ENCODE results near the gene NOL4. TPM values are rescaled to one million over a fixed set of nuclear protein-coding genes. Genes with fewer than 3 reads are reported as not detected.

NOL4 gene
- total and polyA plus RNA-seq, 3 experiments from 2014 or later = not detected

GRCh38 chr18:34225218-34225553 lies 473 bp upstream of the NOL4 start:
- Mint-ChIP-seq H3K4me1 (no peaks in the 10 kb centered on the region), H3K36me3 (no peaks in the 10 kb centered on the region), H3K27ac (no peak overlapping the region), H3K4me3 (no peak overlapping the region), H3K27me3 (peaks cover 18 to 21% of the 10 kb centered on the region in 2 donors), H3K9me3 (peaks cover 5 to 16% (median 13%) of the 10 kb centered on the region in 5 donors)
- CTCF ChIA-PET = no interaction called here
- Histone ChIP-seq H3K27me3 (ENCODE audit: insufficient read depth, low read length, poor library complexity, severe bottlenecking) (no peaks in the 10 kb centered on the region), H3K4me1 (ENCODE audit: insufficient read depth, low read length) (no peaks in the 10 kb centered on the region), H3K9me3 (ENCODE audit: low read length) (no peaks in the 10 kb centered on the region), H3K4me3 (ENCODE audit: low read length) (no peak overlapping the region), H3K36me3 (ENCODE audit: insufficient read depth, low read length) (no peaks in the 10 kb centered on the region), H3K27ac (ENCODE audit: low read depth, low read length) (no peak overlapping the region)
- no peak for DNase-seq
- POLR2A ChIA-PET = no interaction called here

- no peak overlapping the region for H3K4me3 Mint-ChIP-seq
- peak overlapping the region in 1 of 8 donors; percentile 23 for H3K27ac Mint-ChIP-seq
- H3K27ac ChIP-seq (ENCODE audit: low read depth, low read length) = no peak overlapping the region
- no peaks in the 10 kb centered on the region for H3K4me1 ChIP-seq (ENCODE audit: insufficient read depth, low read length)
- H3K36me3 ChIP-seq (ENCODE audit: insufficient read depth, low read length) = no peaks in the 10 kb centered on the region
- CTCF ChIA-PET = interaction anchor here (0.7 kb wide), 1 partner anchor 10 kb away, joined by 3 read pairs; no protein-coding TSS in a partner anchor
- H3K27me3 Mint-ChIP-seq = peaks cover 21% of the 10 kb centered on the region in 2 donors
- H3K9me3 Mint-ChIP-seq = peaks cover 6 to 19% (median 13%) of the 10 kb centered on the region in 5 donors
- H3K4me3 ChIP-seq (ENCODE audit: low read length) = no peak overlapping the region
- no peaks in the 10 kb centered on the region for H3K9me3 ChIP-seq (ENCODE audit: low read length)
- POLR2A ChIA-PET = no interaction called here
- H3K4me1 Mint-ChIP-seq = no peaks in the 10 kb centered on the region
- no peaks in the 10 kb centered on the region for H3K27me3 ChIP-seq (ENCODE audit: insufficient read depth, low read length, poor library complexity, severe bottlenecking)
- no peak for DNase-seq
- H3K36me3 Mint-ChIP-seq = no peaks in the 10 kb centered on the region
These were observed 755 bp downstream of the NOL4 start for GRCh38 chr18:34223893-34224422.

GRCh38 chr18:34223164-34223892 lies 1.4 kb downstream of the NOL4 start:
- Mint-ChIP-seq H3K27me3 (peaks cover 21% of the 10 kb centered on the region in 2 donors), H3K9me3 (peaks cover 5 to 19% (median 13%) of the 10 kb centered on the region in 5 donors), H3K4me1 (no peaks in the 10 kb centered on the region), H3K36me3 (no peaks in the 10 kb centered on the region), H3K27ac (no peak overlapping the region), H3K4me3 (no peak overlapping the region)
- no peaks in the 10 kb centered on the region for H3K4me1 ChIP-seq (ENCODE audit: insufficient read depth, low read length)
- H3K36me3 ChIP-seq (ENCODE audit: insufficient read depth, low read length) = no peaks in the 10 kb centered on the region
- no peak for DNase-seq
- no peaks in the 10 kb centered on the region for H3K27me3 ChIP-seq (ENCODE audit: insufficient read depth, low read length, poor library complexity, severe bottlenecking)
- POLR2A ChIA-PET = no interaction called here
- no peaks in the 10 kb centered on the region for H3K9me3 ChIP-seq (ENCODE audit: low read length)
- no peak overlapping the region for H3K27ac ChIP-seq (ENCODE audit: low read depth, low read length)
- no peak overlapping the region for H3K4me3 ChIP-seq (ENCODE audit: low read length)
- CTCF ChIA-PET = no interaction called here

DNA sequence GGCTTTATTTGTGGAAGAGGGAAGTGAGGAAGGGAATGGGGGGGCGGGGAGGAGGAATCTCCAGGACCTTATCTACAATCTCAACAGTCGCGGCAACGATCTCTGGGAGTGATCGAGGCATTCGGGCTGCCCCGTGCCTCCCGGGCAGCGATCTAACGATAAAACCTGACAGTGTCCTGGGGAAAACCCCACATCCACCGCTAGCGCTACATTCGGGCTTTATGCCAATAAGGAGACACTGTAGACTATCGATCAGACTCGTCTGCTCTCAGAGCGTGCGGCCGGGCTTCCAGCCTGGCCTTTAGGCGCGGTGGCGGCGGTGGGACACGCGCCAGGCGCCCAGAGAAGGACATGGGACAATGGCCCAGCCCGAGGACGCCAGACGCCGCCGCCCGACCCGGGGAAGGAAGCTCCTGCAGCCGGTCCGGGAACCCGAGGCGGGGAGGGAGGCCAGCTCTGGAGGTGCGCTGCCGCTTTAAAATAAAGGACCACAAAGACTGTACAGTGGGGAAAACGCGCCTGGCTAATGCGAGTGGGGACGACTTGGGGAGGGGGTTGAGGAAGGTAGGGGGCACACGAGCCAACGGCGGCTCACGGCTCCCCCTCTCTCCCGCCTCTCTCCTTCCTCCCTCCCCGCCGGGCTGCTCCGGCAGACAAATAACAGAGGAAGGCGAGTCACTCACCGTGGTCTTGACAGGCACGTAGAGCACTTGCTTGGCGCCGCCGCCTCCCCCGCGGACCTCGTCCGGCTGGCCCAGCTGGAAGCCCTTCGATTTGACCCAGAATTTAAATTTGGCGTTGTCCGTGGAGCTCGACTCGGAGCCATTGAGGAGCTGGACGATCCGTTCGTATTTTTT lies 2.2 kb downstream of the NOL4 start:
- H3K4me3 ChIP-seq (ENCODE audit: low read length) = no peak overlapping the region

GRCh38 chr18:34221971-34222306 lies 2.8 kb downstream of the NOL4 start:
- Histone ChIP-seq H3K4me3 (ENCODE audit: low read length) (no peak overlapping the region), H3K4me1 (ENCODE audit: insufficient read depth, low read length) (no peaks in the 10 kb centered on the region), H3K36me3 (ENCODE audit: insufficient read depth, low read length) (no peaks in the 10 kb centered on the region), H3K27ac (ENCODE audit: low read depth, low read length) (no peak overlapping the region), H3K9me3 (ENCODE audit: low read length) (no peaks in the 10 kb centered on the region), H3K27me3 (ENCODE audit: insufficient read depth, low read length, poor library complexity, severe bottlenecking) (no peaks in the 10 kb centered on the region)
- ChIA-PET POLR2A (no interaction called here), CTCF (no interaction called here)
- Mint-ChIP-seq H3K9me3 (peaks cover 5 to 20% (median 13%) of the 10 kb centered on the region in 5 donors), H3K27ac (no peak overlapping the region), H3K27me3 (peaks cover 21% of the 10 kb centered on the region in 2 donors), H3K4me3 (no peak overlapping the region), H3K4me1 (no peaks in the 10 kb centered on the region), H3K36me3 (no peaks in the 10 kb centered on the region)
- no peak for DNase-seq

More for the DNA sequence above, 2.2 kb downstream of the NOL4 start:
- H3K9me3 ChIP-seq (ENCODE audit: low read length) = no peaks in the 10 kb centered on the region
- Mint-ChIP-seq H3K27ac (no peak overlapping the region), H3K4me1 (no peaks in the 10 kb centered on the region), H3K27me3 (peaks cover 21% of the 10 kb centered on the region in 2 donors), H3K9me3 (peaks cover 5 to 20% (median 13%) of the 10 kb centered on the region in 5 donors), H3K4me3 (no peak overlapping the region), H3K36me3 (no peaks in the 10 kb centered on the region)
- no peaks in the 10 kb centered on the region for H3K36me3 ChIP-seq (ENCODE audit: insufficient read depth, low read length)
- CTCF ChIA-PET = no interaction called here
- DNase-seq = no peak
- H3K4me1 ChIP-seq (ENCODE audit: insufficient read depth, low read length) = no peaks in the 10 kb centered on the region
- no peaks in the 10 kb centered on the region for H3K27me3 ChIP-seq (ENCODE audit: insufficient read depth, low read length, poor library complexity, severe bottlenecking)
- H3K27ac ChIP-seq (ENCODE audit: low read depth, low read length) = no peak overlapping the region
- POLR2A ChIA-PET = no interaction called here

DNA sequence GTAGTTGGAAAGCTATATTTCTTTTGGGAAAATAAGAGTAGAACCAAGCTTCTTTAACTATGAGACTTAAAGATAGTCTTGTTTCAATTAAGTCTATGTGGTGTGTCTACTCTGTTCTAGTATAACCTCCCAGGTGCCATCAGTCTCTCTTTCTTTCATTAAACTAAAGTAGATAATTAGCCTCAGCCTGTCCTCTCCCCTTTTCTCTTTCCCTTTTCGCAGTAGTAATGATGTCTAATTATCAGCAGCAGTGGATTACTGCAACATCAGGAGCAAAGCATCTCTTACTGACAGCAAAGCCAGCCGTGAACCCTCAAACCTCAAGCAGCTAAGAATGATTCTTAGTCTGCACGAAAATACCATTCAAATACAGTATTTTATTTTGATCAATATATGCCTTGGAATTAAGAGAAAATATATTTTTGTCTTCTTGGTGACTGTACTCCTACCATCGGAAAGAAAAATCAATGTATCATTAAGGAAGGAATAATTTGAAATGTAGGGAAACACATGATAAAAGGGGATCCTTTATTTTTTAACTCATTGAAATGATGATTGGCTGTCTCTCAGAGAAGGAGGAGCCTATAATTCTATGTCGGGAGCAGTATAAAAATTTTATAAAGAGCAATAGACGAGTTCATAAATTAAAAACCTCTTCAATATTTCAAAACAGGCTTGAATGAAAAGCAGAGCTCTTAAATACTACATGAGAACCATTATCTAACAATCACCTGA lies 4.5 kb downstream of the NOL4 start:
- Mint-ChIP-seq H3K27me3 (peaks cover 19 to 21% of the 10 kb centered on the region in 2 donors), H3K9me3 (peaks cover 7 to 22% (median 12%) of the 10 kb centered on the region in 5 donors), H3K4me1 (no peaks in the 10 kb centered on the region), H3K36me3 (no peaks in the 10 kb centered on the region), H3K27ac (no peak overlapping the region), H3K4me3 (no peak overlapping the region)
- DNase-seq = no peak
- no peaks in the 10 kb centered on the region for H3K9me3 ChIP-seq (ENCODE audit: low read length)
- H3K27me3 ChIP-seq (ENCODE audit: insufficient read depth, low read length, poor library complexity, severe bottlenecking) = no peaks in the 10 kb centered on the region
- ChIA-PET POLR2A (no interaction called here), CTCF (no interaction called here)
- no peak overlapping the region for H3K27ac ChIP-seq (ENCODE audit: low read depth, low read length)
- no peaks in the 10 kb centered on the region for H3K36me3 ChIP-seq (ENCODE audit: insufficient read depth, low read length)
- no peaks in the 10 kb centered on the region for H3K4me1 ChIP-seq (ENCODE audit: insufficient read depth, low read length)
- no peak overlapping the region for H3K4me3 ChIP-seq (ENCODE audit: low read length)

GRCh38 chr18:34219651-34220050 lies 5.1 kb downstream of the NOL4 start:
- Mint-ChIP-seq H3K9me3 (peaks cover 10 to 22% (median 11%) of the 10 kb centered on the region in 5 donors), H3K27ac (no peak overlapping the region), H3K4me1 (no peaks in the 10 kb centered on the region), H3K4me3 (no peak overlapping the region), H3K27me3 (peaks cover 19 to 21% of the 10 kb centered on the region in 2 donors), H3K36me3 (no peaks in the 10 kb centered on the region)
- no peaks in the 10 kb centered on the region for H3K4me1 ChIP-seq (ENCODE audit: insufficient read depth, low read length)
- CTCF ChIA-PET = no interaction called here
- no peaks in the 10 kb centered on the region for H3K27me3 ChIP-seq (ENCODE audit: insufficient read depth, low read length, poor library complexity, severe bottlenecking)
- no peaks in the 10 kb centered on the region for H3K9me3 ChIP-seq (ENCODE audit: low read length)
- POLR2A ChIA-PET = no interaction called here
- no peak for DNase-seq
- no peak overlapping the region for H3K27ac ChIP-seq (ENCODE audit: low read depth, low read length)
- no peak overlapping the region for H3K4me3 ChIP-seq (ENCODE audit: low read length)
- H3K36me3 ChIP-seq (ENCODE audit: insufficient read depth, low read length) = no peaks in the 10 kb centered on the region

GRCh38 chr18:34212511-34212910 lies 12.2 kb downstream of the NOL4 start:
- ChIA-PET POLR2A (no interaction called here), CTCF (no interaction called here)
- Mint-ChIP-seq H3K4me3 (no peak overlapping the region), H3K36me3 (no peaks in the 10 kb centered on the region), H3K4me1 (no peaks in the 10 kb centered on the region), H3K27me3 (no peaks in the 10 kb centered on the region), H3K9me3 (peaks cover 4 to 32% (median 7%) of the 10 kb centered on the region in 5 donors), H3K27ac (no peak overlapping the region)
- Histone ChIP-seq H3K36me3 (ENCODE audit: insufficient read depth, low read length) (no peaks in the 10 kb centered on the region), H3K27ac (ENCODE audit: low read depth, low read length) (no peak overlapping the region), H3K4me3 (ENCODE audit: low read length) (no peak overlapping the region), H3K27me3 (ENCODE audit: insufficient read depth, low read length, poor library complexity, severe bottlenecking) (no peaks in the 10 kb centered on the region), H3K9me3 (ENCODE audit: low read length) (peaks cover 3% of the 10 kb centered on the region), H3K4me1 (ENCODE audit: insufficient read depth, low read length) (no peaks in the 10 kb centered on the region)
- DNase-seq = no peak

All from CD8-positive, alpha-beta memory T cell (primary cell).